Endothelial cell of umbilical vein (primary cell): Measurements from ENCODE around the gene PIK3C2G. TPM values are rescaled to one million over a fixed set of nuclear protein-coding genes. Genes with fewer than 3 reads are reported as not detected.

ENCODE experiments used
- BruUV-seq: library from RNA; stranded (reverse); fragments of 400-500 nt; replicated peaks from 2 replicates; lab custom pipeline; 2021; lab: Mats Ljungman, UMichigan
- CTCF ChIA-PET: fragments of 300-600, 350-600 bp; sonication (Branson Sonifier 250); formaldehyde crosslinking; loops from one replicate; lab custom pipeline; 2021; ENCODE audit warnings: antibody characterized with exemption, inconsistent platforms; lab: Charles Lee
- POLR2A ChIA-PET: fragments of 300-600, 350-600 bp; sonication (Branson Sonifier 250); formaldehyde crosslinking; loops from one replicate; lab custom pipeline; 2021; ENCODE audit warnings: antibody characterized with exemption, inconsistent platforms; lab: Charles Lee
- DNase-seq: peaks from one replicate; pipeline ENCODE4 v3.0.0-alpha.2; 2011; ENCODE audit warnings: low read depth, low spot score
- FAIRE-seq: peaks from 2 replicates; lab custom pipeline; 2011; peaks lifted over from hg19 to GRCh38; lab: Jason Lieb, UNC
- H2AFZ ChIP-seq: 2 replicates; pipeline ENCODE4 v1.6.0; 2012; ENCODE audit warnings: low read depth, low read length, control low read depth, inconsistent platforms
- H3K27ac ChIP-seq: 2 replicates; pipeline ENCODE4 v1.5.1; 2011; ENCODE audit warnings: low read depth, mild to moderate bottlenecking, control low read depth, low read length, moderate library complexity; ENCODE audit not compliant: insufficient read depth
- H3K27me3 ChIP-seq, 2 experiments: 2 replicates each; pipeline versions ENCODE4 v1.6.0 to v1.6.1; 2011; ENCODE audit warnings: low read length in 2 of 2, mixed read lengths in 1 of 2; ENCODE audit not compliant: control insufficient read depth in 2 of 2, insufficient read depth in 2 of 2
- H3K36me3 ChIP-seq, 2 experiments: 2 replicates in 1 of 2; 3 replicates in 1 of 2; pipeline ENCODE4 v1.5.1; 2011; ENCODE audit warnings: low read length in 2 of 2, mild to moderate bottlenecking in 1 of 2, moderate library complexity in 1 of 2; ENCODE audit not compliant: control insufficient read depth in 2 of 2, insufficient read depth in 2 of 2; ENCODE audit errors: extremely low read depth in 1 of 2
- H3K4me1 ChIP-seq: 3 replicates; pipeline ENCODE4 v1.5.1; 2011; ENCODE audit warnings: mild to moderate bottlenecking, low read length; ENCODE audit not compliant: control insufficient read depth, insufficient read depth; ENCODE audit errors: extremely low read depth
- H3K4me2 ChIP-seq: 2 replicates; pipeline ENCODE4 v1.6.1; 2011; ENCODE audit warnings: low read length, control low read depth, mixed read lengths; ENCODE audit not compliant: insufficient read depth
- H3K4me3 ChIP-seq, 3 experiments: fragments of 200-600 bp in 1 of 3; sonication (generic), shearing (Covaris generic) in 1 of 3; replicated peaks in 1 of 3; 2 replicates each; pipeline ENCODE4 v1.5.1; 2011 to 2016; ENCODE audit warnings: control low read depth in 3 of 3, low read length in 3 of 3, mild to moderate bottlenecking in 2 of 3, inconsistent platforms in 1 of 3, low read depth in 1 of 3, moderate library complexity in 1 of 3; ENCODE audit not compliant: insufficient read depth in 1 of 3
- H3K79me2 ChIP-seq: 2 replicates; pipeline ENCODE4 v1.6.0; 2012; ENCODE audit warnings: low read length, inconsistent platforms; ENCODE audit not compliant: control insufficient read depth, insufficient read depth
- H3K9ac ChIP-seq: replicated peaks from 2 replicates; pipeline ENCODE3; 2011; ENCODE audit warnings: low read length, control low read depth; ENCODE audit not compliant: insufficient read depth; ENCODE audit errors: extremely low read depth
- H3K9me1 ChIP-seq: replicated peaks from 3 replicates; pipeline ENCODE4 v1.6.0; 2011; ENCODE audit warnings: mild to moderate bottlenecking, low read length; ENCODE audit not compliant: control insufficient read depth, insufficient read depth; ENCODE audit errors: extremely low read depth
- H3K9me3 ChIP-seq: replicated peaks from 2 replicates; pipeline ENCODE4 v1.5.1; 2012; ENCODE audit warnings: low read length, inconsistent platforms; ENCODE audit not compliant: control insufficient read depth, insufficient read depth
- H4K20me1 ChIP-seq: replicated peaks from 2 replicates; pipeline ENCODE3; 2011; ENCODE audit warnings: mild to moderate bottlenecking, low read length; ENCODE audit not compliant: control insufficient read depth, insufficient read depth; ENCODE audit errors: extremely low read depth
- CTCF ChIP-seq, 2 donors: IDR thresholded peaks; 1 replicate in 1 of 2; 2 replicates in 1 of 2; pipeline ENCODE4 v1.5.1; 2011; ENCODE audit warnings: low read length in 2 of 2, mild to moderate bottlenecking in 2 of 2, moderate library complexity in 2 of 2, control low read depth in 1 of 2, inconsistent platforms in 1 of 2, low read depth in 1 of 2; ENCODE audit not compliant: insufficient read depth in 1 of 2; ENCODE audit errors: extremely low read depth in 1 of 2
- EZH2 ChIP-seq: IDR thresholded peaks from 2 replicates; pipeline ENCODE4 v1.6.1; 2012; ENCODE audit warnings: borderline replicate concordance, low read depth, mild to moderate bottlenecking, moderate library complexity, low read length, inconsistent platforms; ENCODE audit not compliant: severe bottlenecking
- FOS ChIP-seq: IDR thresholded peaks from 2 replicates; pipeline ENCODE4 v1.6.1; 2011; ENCODE audit warnings: mild to moderate bottlenecking, low read length, moderate library complexity, borderline replicate concordance; ENCODE audit not compliant: insufficient read depth
- GATA2 ChIP-seq: IDR thresholded peaks from 2 replicates; pipeline ENCODE4 v1.7.0; 2011; ENCODE audit warnings: low read depth, mild to moderate bottlenecking, moderate library complexity, mixed read lengths, low read length; ENCODE audit not compliant: insufficient read length, insufficient read depth
- JUN ChIP-seq: IDR thresholded peaks from 2 replicates; pipeline ENCODE4 v1.6.1; 2011; ENCODE audit warnings: borderline replicate concordance, low read depth; ENCODE audit not compliant: insufficient read length, insufficient read depth
- MAX ChIP-seq: IDR thresholded peaks from 2 replicates; pipeline ENCODE4 v1.6.1; 2011; ENCODE audit not compliant: insufficient read depth, insufficient read length
- MYC ChIP-seq: IDR thresholded peaks from one replicate; pipeline ENCODE4 v1.6.1; 2011; ENCODE audit warnings: mild to moderate bottlenecking, low read depth, low read length
- POLR2A ChIP-seq: IDR thresholded peaks from 2 replicates; pipeline ENCODE4 v1.6.1; 2012; ENCODE audit warnings: low read depth, mild to moderate bottlenecking, control low read depth, low read length
- POLR2AphosphoS5 ChIP-seq: IDR thresholded peaks from 2 replicates; pipeline ENCODE4 v1.6.1; 2012; ENCODE audit warnings: low read depth, mild to moderate bottlenecking, control low read depth, low read length, moderate library complexity; ENCODE audit not compliant: insufficient read depth
- dilution Hi-C: fragments of 300-500 bp; cut with MboI; formaldehyde crosslinking; loops from one replicate; pipeline ENCODE4 v1.15.0; 2019; ENCODE audit warnings: low sequenced_read_pairs; ENCODE audit not compliant: extremely low pct_ligation_motif_present
- intact Hi-C: fragments of 100-400 bp; cut with micrococcal nuclease; formaldehyde crosslinking; loops from one replicate; pipeline ENCODE4 v1.10.0; 2022
- polyA plus RNA-seq, 4 experiments: library from polyadenylated mRNA; depleted of rRNA in 3 of 4; stranded (reverse) in 3 of 4; unstranded in 1 of 4; fragments of >200 nt; gene quantifications; 2 replicates each; pipeline versions ENCODE4 v1.2.1 to v1.2.3, GENCODE V29; 2011 to 2012; ENCODE audit warnings: missing spikeins in 1 of 4
- total RNA-seq: library from RNA; stranded (reverse); gene quantifications from 2 replicates; pipeline ENCODE4 v1.2.3, GENCODE V29; 2021

PIK3C2G gene
- total and polyA plus RNA-seq, 2 donors (not counting 3 experiments of a cell fraction or from before 2014, with no cell fraction given), result not detected

GRCh38 chr12:18556161-18556560, 294.8 kb downstream of the PIK3C2G start:
- Histone ChIP-seq H2AFZ (no peak overlapping the region), H3K9me1 (no peaks in the 10 kb centered on the region), H3K9ac (no peak overlapping the region), H3K36me3 (no peaks in the 10 kb centered on the region), H3K4me3 (no peak overlapping the region), H3K79me2 (no peaks in the 10 kb centered on the region), H3K27ac (no peak overlapping the region), H3K27me3 (no peaks in the 10 kb centered on the region), H3K9me3 (no peaks in the 10 kb centered on the region), H3K4me2 (no peak overlapping the region), H3K4me1 (no peaks in the 10 kb centered on the region), H4K20me1 (no peaks in the 10 kb centered on the region)
- no TSS peak for BruUV-seq
- DNase-seq (no peak), FAIRE-seq (no peak)
- intact Hi-C loops (no loop called here), dilution Hi-C loops (no loop called here)
- POLR2A ChIA-PET, result no interaction called here
- TF ChIP-seq FOS (no peak), POLR2A (no peak), GATA2 (no peak), MYC (no peak), EZH2 (no peak), MAX (no peak), POLR2AphosphoS5 (no peak)
- CTCF ChIA-PET, result no interaction called here

GRCh38 chr12:18559242-18559641, 297.9 kb downstream of the PIK3C2G start:
- Histone ChIP-seq H3K4me3 (no peak overlapping the region), H3K9me1 (no peaks in the 10 kb centered on the region), H3K4me2 (no peak overlapping the region), H3K36me3 (no peaks in the 10 kb centered on the region), H4K20me1 (no peaks in the 10 kb centered on the region), H3K27me3 (no peaks in the 10 kb centered on the region), H3K9ac (no peak overlapping the region), H3K27ac (no peak overlapping the region), H2AFZ (no peak overlapping the region), H3K79me2 (no peaks in the 10 kb centered on the region), H3K4me1 (no peaks in the 10 kb centered on the region), H3K9me3 (no peaks in the 10 kb centered on the region)
- no TSS peak for BruUV-seq
- no peak for TF ChIP-seq POLR2A
- no peak for TF ChIP-seq POLR2AphosphoS5
- TF ChIP-seq JUN, result no peak
- no peak for TF ChIP-seq FOS
- TF ChIP-seq MAX, result no peak
- TF ChIP-seq MYC, result no peak
- no peak for TF ChIP-seq EZH2
- no peak for TF ChIP-seq GATA2
- TF ChIP-seq CTCF (IDR thresholded peaks at IDR 0.05; ENCODE audit: extremely low read depth in 1 of 2, insufficient read depth in 1 of 2, low read depth in 1 of 2, low read length in 2 of 2), result no peak
- no peak for DNase-seq
- intact Hi-C loops (no loop called here), dilution Hi-C loops (no loop called here)
- no peak for FAIRE-seq
- POLR2A ChIA-PET, result no interaction called here
- CTCF ChIA-PET, result no interaction called here
